ENCODE data around the gene FMO5. TPM values are rescaled to one million over a fixed set of nuclear protein-coding genes. Genes with fewer than 3 reads are reported as not detected.

The FMO5 gene, protein sequence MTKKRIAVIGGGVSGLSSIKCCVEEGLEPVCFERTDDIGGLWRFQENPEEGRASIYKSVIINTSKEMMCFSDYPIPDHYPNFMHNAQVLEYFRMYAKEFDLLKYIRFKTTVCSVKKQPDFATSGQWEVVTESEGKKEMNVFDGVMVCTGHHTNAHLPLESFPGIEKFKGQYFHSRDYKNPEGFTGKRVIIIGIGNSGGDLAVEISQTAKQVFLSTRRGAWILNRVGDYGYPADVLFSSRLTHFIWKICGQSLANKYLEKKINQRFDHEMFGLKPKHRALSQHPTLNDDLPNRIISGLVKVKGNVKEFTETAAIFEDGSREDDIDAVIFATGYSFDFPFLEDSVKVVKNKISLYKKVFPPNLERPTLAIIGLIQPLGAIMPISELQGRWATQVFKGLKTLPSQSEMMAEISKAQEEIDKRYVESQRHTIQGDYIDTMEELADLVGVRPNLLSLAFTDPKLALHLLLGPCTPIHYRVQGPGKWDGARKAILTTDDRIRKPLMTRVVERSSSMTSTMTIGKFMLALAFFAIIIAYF
- 2.2 and 3.9 TPM in 2 replicates for total RNA-seq (2014; rRNA removed; shearing (Covaris generic))
- 1.7 and 2.9 TPM in 2 replicates for total RNA-seq (2022)
- Bru-seq, nascent RNA = percentile 32 among the genes with signal in this experiment
- BruChase-seq, experiment 1, labeled RNA remaining after a 6-hour chase = percentile 28 among the genes with signal in this experiment
- BruChase-seq, experiment 2, labeled RNA remaining after a 2-hour chase = percentile 32 among the genes with signal in this experiment
- long read RNA-seq, partial matches to known transcripts = 1 of 6 reads
- long read RNA-seq, other reads (novel, unspliced or antisense) = 4 of 6 reads

- Histone ChIP-seq H3K9me2 (ENCODE audit: insufficient read depth, low read length) (no peaks in the 10 kb centered on the region), H3K27ac (ENCODE audit: low read depth, low read length, poor library complexity, severe bottlenecking) (peak within 1 kb of the TSS; percentile 43), H3K79me2 (ENCODE audit: insufficient read depth, low read depth, low read length) (no peaks in the 10 kb centered on the region), H3K4me1 (ENCODE audit: insufficient read depth, low read length, poor library complexity, severe bottlenecking) (peaks cover 9% of the 10 kb centered on the region), H2AFZ (ENCODE audit: low read length) (peak within 1 kb of the TSS; percentile 99), H3K9me3 (ENCODE audit: low read length) (no peaks in the 10 kb centered on the region), H3K4me2 (ENCODE audit: low read length) (peak within 1 kb of the TSS; percentile 76), H3K36me3 (ENCODE audit: insufficient read depth, low read length) (no peaks in the 10 kb centered on the region), H4K20me1 (ENCODE audit: insufficient read depth, low read length) (no peaks in the 10 kb centered on the region), H3K4me3 (ENCODE audit: low read depth, low read length, poor library complexity, severe bottlenecking) (peak within 1 kb of the TSS; percentile 66)
- peak; percentile 66 for DNase-seq (ENCODE audit: low spot score)
- ChIA-PET CTCF (ENCODE audit: unreplicated experiment) (no interaction called here), POLR2A (interaction anchor here (0.8 kb wide), 1 partner anchor 24 kb away, joined by 4 read pairs; no protein-coding TSS in a partner anchor)
- intact Hi-C loops (cut with micrococcal nuclease; ENCODE audit: unreplicated experiment) = no loop called here
- no TSS peak for BruUV-seq (replicated peaks)
- TF ChIP-seq EZH2phosphoT487 (IDR thresholded peaks at IDR 0.05; ENCODE audit: borderline replicate concordance, low read depth, low read length) = no peak
- TF ChIP-seq, protein P1, sequence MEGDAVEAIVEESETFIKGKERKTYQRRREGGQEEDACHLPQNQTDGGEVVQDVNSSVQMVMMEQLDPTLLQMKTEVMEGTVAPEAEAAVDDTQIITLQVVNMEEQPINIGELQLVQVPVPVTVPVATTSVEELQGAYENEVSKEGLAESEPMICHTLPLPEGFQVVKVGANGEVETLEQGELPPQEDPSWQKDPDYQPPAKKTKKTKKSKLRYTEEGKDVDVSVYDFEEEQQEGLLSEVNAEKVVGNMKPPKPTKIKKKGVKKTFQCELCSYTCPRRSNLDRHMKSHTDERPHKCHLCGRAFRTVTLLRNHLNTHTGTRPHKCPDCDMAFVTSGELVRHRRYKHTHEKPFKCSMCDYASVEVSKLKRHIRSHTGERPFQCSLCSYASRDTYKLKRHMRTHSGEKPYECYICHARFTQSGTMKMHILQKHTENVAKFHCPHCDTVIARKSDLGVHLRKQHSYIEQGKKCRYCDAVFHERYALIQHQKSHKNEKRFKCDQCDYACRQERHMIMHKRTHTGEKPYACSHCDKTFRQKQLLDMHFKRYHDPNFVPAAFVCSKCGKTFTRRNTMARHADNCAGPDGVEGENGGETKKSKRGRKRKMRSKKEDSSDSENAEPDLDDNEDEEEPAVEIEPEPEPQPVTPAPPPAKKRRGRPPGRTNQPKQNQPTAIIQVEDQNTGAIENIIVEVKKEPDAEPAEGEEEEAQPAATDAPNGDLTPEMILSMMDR (conservative IDR thresholded peaks at IDR 0.05; ENCODE audit: low read length) = peak; percentile 22; the same call in 1 of the 2 replicates
Observed at GRCh38 chr1:147225193-147225730, at the start of gene FMO5. Gene FMO5, minus strand, starts transcription at chr1:147225339. Its CDS starts 310 bp downstream, at chr1:147225029.

GRCh38 chr1:147273409-147274336 is 48.5 kb upstream of the FMO5 start:
- Histone ChIP-seq H3K9me2 (ENCODE audit: insufficient read depth, low read length) (no peaks in the 10 kb centered on the region), H3K79me2 (ENCODE audit: insufficient read depth, low read depth, low read length) (no peaks in the 10 kb centered on the region), H3K36me3 (ENCODE audit: insufficient read depth, low read length) (peaks cover 86% of the 10 kb centered on the region), H4K20me1 (ENCODE audit: insufficient read depth, low read length) (no peaks in the 10 kb centered on the region), H3K27ac (ENCODE audit: low read depth, low read length, poor library complexity, severe bottlenecking) (no peak overlapping the region), H3K9me3 (ENCODE audit: low read length) (no peaks in the 10 kb centered on the region), H2AFZ (ENCODE audit: low read length) (no peak overlapping the region), H3K4me1 (ENCODE audit: insufficient read depth, low read length, poor library complexity, severe bottlenecking) (no peaks in the 10 kb centered on the region), H3K4me3 (ENCODE audit: low read depth, low read length, poor library complexity, severe bottlenecking) (no peak overlapping the region), H3K4me2 (ENCODE audit: low read length) (no peak overlapping the region)
- intact Hi-C loops (cut with micrococcal nuclease; ENCODE audit: unreplicated experiment) = loop anchor here (5.0 kb wide), 2 partner anchors 114 to 619 kb away; no protein-coding TSS in a partner anchor
- ChIA-PET CTCF (ENCODE audit: unreplicated experiment) (no interaction called here), POLR2A (no interaction called here)
- BruUV-seq (replicated peaks) = no TSS peak
- TF ChIP-seq EZH2phosphoT487 (IDR thresholded peaks at IDR 0.05; ENCODE audit: borderline replicate concordance, low read depth, low read length) = no peak
- TF ChIP-seq, protein P1 (conservative IDR thresholded peaks at IDR 0.05; ENCODE audit: low read length) = peak; percentile 90
- peak; percentile 69 for DNase-seq (ENCODE audit: low spot score)
